ENCODE results near the gene GYG2. TPM values are rescaled to one million over a fixed set of nuclear protein-coding genes. Genes with fewer than 3 reads are reported as not detected.
"Not testable (repeated sequence)": the region's sequence is repeated elsewhere in the genome, so short reads cannot be mapped to it uniquely, and the experiment has no call there.

The GYG2 gene
- total RNA-seq, 1 donor from 2014 or later: 3.2 TPM

GRCh38 chrX:2903366-2903765 lies 74.6 kb downstream of the GYG2 start:
- no peak for DNase-seq (ENCODE audit: low read depth)

- DNase-seq (ENCODE audit: low read depth): no peak
Observed at GRCh38 chrX:2907295-2907694, 78.6 kb downstream of the GYG2 start.

GRCh38 chrX:2908125-2908685 lies 79.5 kb downstream of the GYG2 start:
- no peak for DNase-seq (ENCODE audit: low read depth)

GRCh38 chrX:2910109-2910508 lies 81.4 kb downstream of the GYG2 start:
- DNase-seq (ENCODE audit: low read depth): no peak

- no peak for DNase-seq (ENCODE audit: low read depth)
Observed at GRCh38 chrX:2913118-2913517, 84.4 kb downstream of the GYG2 start.

GRCh38 chrX:2917767-2918166 lies 89.0 kb downstream of the GYG2 start:
- no peak for DNase-seq (ENCODE audit: low read depth)

GRCh38 chrX:2921193-2921592 lies 92.5 kb downstream of the GYG2 start:
- no peak for DNase-seq (ENCODE audit: low read depth)

GRCh38 chrX:2921750-2922149 lies 93.0 kb downstream of the GYG2 start:
- no peak for DNase-seq (ENCODE audit: low read depth)

- no peak for DNase-seq (ENCODE audit: low read depth)
Observed at GRCh38 chrX:2924151-2924550, 95.4 kb downstream of the GYG2 start.

GRCh38 chrX:2926255-2926654 lies 97.5 kb downstream of the GYG2 start:
- DNase-seq (ENCODE audit: low read depth): not testable (repeated sequence)

- no peak for DNase-seq (ENCODE audit: low read depth)
Observed at GRCh38 chrX:2926664-2927275, 98.0 kb downstream of the GYG2 start.

- DNase-seq (ENCODE audit: low read depth): peak; percentile 7
Observed at GRCh38 chrX:2928191-2928582, 99.5 kb downstream of the GYG2 start.

GRCh38 chrX:2928583-2929434 lies 100.1 kb downstream of the GYG2 start, which contains the start of gene ARSD:
ARSD (minus strand) TSS chrX:2929339; CDS start chrX:2929275, 64 bp downstream.
- peak; percentile 74 for DNase-seq (ENCODE audit: low read depth)

GRCh38 chrX:2931155-2931554 lies 102.4 kb downstream of the GYG2 start:
- no peak for DNase-seq (ENCODE audit: low read depth)

GRCh38 chrX:2931612-2932011 lies 102.9 kb downstream of the GYG2 start:
- no peak for DNase-seq (ENCODE audit: low read depth)

Other genes with a start within 250 kb of the GYG2 start
- 41.2 and 52.8 TPM in 2 replicates for gene CD99, start 137.6 kb upstream of the GYG2 start, total RNA-seq
- not detected in 2 replicates for gene XG, start 76.9 kb upstream of the GYG2 start, total RNA-seq
- gene ARSD, start 100.4 kb downstream of the GYG2 start, total RNA-seq: 36.6 and 108 TPM in 2 replicates
- gene ARSH, start 177.6 kb downstream of the GYG2 start, total RNA-seq: not detected in 2 replicates
- gene ARSF, start 212.5 kb downstream of the GYG2 start, total RNA-seq: not detected in 2 replicates